Measurements from ENCODE around the gene RAPGEF4. TPM values are rescaled to one million over a fixed set of nuclear protein-coding genes. Genes with fewer than 3 reads are reported as not detected.
A peak's percentile ranks its signal among the peaks of the same experiment; 100 is the strongest.

RAPGEF4 gene
- total and polyA plus RNA-seq, 7 donors, result 0.23 to 7.6 (median 4.2) TPM

DNA sequence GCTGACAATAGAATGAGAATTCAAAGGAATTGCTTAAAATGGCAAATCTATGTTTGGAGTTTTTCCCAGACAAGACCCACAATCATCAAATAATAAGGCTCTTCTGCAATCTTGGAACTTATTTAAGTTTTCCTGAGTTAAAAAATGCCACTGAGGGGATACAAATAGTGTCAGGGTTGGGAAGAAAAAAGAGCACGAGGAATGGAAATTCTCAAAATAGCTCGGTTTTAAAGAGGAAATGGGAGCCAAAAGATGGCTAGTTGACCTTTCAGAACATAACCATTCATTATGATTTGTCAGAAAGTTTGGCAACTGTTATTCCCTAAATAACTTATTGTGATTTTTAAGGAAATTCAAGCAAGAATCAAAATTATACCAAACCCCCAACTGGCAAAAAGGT lies 127.7 kb downstream of the RAPGEF4 start:
- Histone ChIP-seq H3K27me3 (no peaks in the 10 kb centered on the region), H3K4me1 (peaks cover 0 to 10% (median 4%) of the 10 kb centered on the region in 4 donors), H3K4me3 (no peak overlapping the region), H3K27ac (no peak overlapping the region), H3K36me3 (no peaks in the 10 kb centered on the region), H3K9me3 (no peaks in the 10 kb centered on the region)
- no peak for DNase-seq
- intact Hi-C loops (cut with DNase I), result loop anchor here (5.0 kb wide), 1 partner anchor 56 kb away; no protein-coding TSS in a partner anchor
- 57 to 58% methylated on average over 2 of the region's 2 CpGs for WGBS, 2 donors
- TF ChIP-seq, protein P1, sequence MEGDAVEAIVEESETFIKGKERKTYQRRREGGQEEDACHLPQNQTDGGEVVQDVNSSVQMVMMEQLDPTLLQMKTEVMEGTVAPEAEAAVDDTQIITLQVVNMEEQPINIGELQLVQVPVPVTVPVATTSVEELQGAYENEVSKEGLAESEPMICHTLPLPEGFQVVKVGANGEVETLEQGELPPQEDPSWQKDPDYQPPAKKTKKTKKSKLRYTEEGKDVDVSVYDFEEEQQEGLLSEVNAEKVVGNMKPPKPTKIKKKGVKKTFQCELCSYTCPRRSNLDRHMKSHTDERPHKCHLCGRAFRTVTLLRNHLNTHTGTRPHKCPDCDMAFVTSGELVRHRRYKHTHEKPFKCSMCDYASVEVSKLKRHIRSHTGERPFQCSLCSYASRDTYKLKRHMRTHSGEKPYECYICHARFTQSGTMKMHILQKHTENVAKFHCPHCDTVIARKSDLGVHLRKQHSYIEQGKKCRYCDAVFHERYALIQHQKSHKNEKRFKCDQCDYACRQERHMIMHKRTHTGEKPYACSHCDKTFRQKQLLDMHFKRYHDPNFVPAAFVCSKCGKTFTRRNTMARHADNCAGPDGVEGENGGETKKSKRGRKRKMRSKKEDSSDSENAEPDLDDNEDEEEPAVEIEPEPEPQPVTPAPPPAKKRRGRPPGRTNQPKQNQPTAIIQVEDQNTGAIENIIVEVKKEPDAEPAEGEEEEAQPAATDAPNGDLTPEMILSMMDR (IDR thresholded peaks at IDR 0.05), result no peak
- no peak for TF ChIP-seq POLR2A (IDR thresholded peaks at IDR 0.05)
- no peak for TF ChIP-seq EP300 (IDR thresholded peaks at IDR 0.05)
- TF ChIP-seq POLR2AphosphoS5 (IDR thresholded peaks at IDR 0.05), result no peak

DNA sequence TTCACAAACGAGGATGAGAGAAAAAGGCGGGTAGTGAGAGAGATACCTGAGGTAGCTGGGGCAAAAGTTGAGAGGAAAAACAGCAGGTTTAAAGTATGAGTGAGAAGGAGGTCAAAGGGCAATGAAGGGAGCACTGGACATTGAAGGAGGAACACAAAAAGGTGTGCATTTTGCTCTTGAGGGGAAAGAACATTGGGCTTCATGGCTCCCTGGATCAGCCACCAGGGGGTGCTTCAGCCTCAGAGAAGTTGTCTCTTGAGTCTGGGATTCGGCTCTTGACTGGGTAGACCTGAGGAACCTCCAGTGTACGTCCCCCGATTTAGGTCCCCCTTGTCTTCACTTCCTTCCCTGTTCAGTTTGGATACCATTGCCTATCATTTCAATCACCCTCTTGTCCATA lies 128.5 kb downstream of the RAPGEF4 start:
- WGBS, 2 donors, result 27 to 51% methylated on average over 5 of the region's 5 CpGs
- peaks cover 0 to 10% (median 4%) of the 10 kb centered on the region in 4 donors for H3K4me1 ChIP-seq
- TF ChIP-seq POLR2AphosphoS5 (IDR thresholded peaks at IDR 0.05), result no peak
- no peak for TF ChIP-seq POLR2A (IDR thresholded peaks at IDR 0.05)
- TF ChIP-seq, protein P1 (IDR thresholded peaks at IDR 0.05), result peak; percentile 54 to 72 (median 60)
- TF ChIP-seq EP300 (IDR thresholded peaks at IDR 0.05), result no peak
- no peaks in the 10 kb centered on the region for H3K9me3 ChIP-seq
- H3K27me3 ChIP-seq, result no peaks in the 10 kb centered on the region
- no peak overlapping the region for H3K27ac ChIP-seq
- no peak overlapping the region for H3K4me3 ChIP-seq
- DNase-seq, result peak; percentile 69
- no peaks in the 10 kb centered on the region for H3K36me3 ChIP-seq
- intact Hi-C loops (cut with DNase I), result loop anchor here (1.0 to 5.0 kb wide), 2 partner anchors 57 to 68 kb away; no protein-coding TSS in a partner anchor

DNA sequence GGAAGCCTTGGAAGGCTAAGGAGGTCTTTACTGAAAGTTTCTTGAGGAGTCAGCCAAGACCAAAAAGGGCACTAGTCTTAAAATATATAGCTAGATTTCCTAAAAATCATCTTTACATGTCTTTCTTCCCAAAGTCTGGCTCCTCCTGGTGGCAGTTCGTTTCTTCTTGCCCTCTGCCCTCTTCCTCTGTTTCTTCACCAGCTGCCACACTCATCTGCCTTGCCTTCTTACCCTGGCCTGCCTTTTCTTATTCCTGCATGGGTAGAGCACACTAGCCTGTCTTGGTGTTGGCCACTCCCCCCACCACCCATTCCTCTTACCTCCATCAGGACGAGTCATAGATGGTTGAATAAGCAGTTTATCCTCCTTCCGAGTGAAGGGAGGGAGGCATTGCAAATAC lies 129.8 kb downstream of the RAPGEF4 start:
- TF ChIP-seq POLR2A (IDR thresholded peaks at IDR 0.05) (no peak), EP300 (IDR thresholded peaks at IDR 0.05) (no peak), POLR2AphosphoS5 (IDR thresholded peaks at IDR 0.05) (no peak)
- TF ChIP-seq, protein P1 (IDR thresholded peaks at IDR 0.05), result no peak
- Histone ChIP-seq H3K27me3 (no peaks in the 10 kb centered on the region), H3K4me3 (no peak overlapping the region), H3K4me1 (peaks cover 0 to 2% (median 0%) of the 10 kb centered on the region in 4 donors), H3K9me3 (no peaks in the 10 kb centered on the region), H3K36me3 (no peaks in the 10 kb centered on the region), H3K27ac (no peak overlapping the region)
- intact Hi-C loops (cut with DNase I), result no loop called here
- DNase-seq, result no peak
- WGBS, 2 donors, result 51 to 84% methylated on average over 3 of the region's 3 CpGs

DNA sequence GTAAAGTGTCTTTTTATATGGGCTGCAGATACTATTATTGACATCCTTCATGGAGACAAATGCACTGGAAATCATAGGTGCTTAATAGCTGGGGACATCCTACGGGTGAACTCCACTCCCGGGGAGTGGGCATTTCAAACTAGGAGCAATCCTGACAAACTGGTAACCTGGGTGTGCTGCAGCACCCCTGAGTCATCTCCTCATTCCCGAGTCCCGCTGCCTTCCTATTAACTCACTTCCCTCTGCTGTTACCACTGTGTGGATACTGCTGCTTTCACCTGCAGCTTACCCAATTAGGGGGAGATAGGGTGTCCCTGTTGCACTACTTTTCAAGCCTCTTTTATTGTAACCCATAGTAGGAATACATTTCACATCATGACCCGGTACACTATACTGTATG lies 134.2 kb downstream of the RAPGEF4 start:
- WGBS, 2 donors, result 87 to 94% methylated on average over 5 of the region's 5 CpGs
- no peak for DNase-seq
- H3K36me3 ChIP-seq, result no peaks in the 10 kb centered on the region
- no peaks in the 10 kb centered on the region for H3K9me3 ChIP-seq
- H3K4me1 ChIP-seq, result no peaks in the 10 kb centered on the region
- TF ChIP-seq POLR2AphosphoS5 (IDR thresholded peaks at IDR 0.05), result no peak
- TF ChIP-seq POLR2A (IDR thresholded peaks at IDR 0.05), result no peak
- no peak for TF ChIP-seq EP300 (IDR thresholded peaks at IDR 0.05)
- TF ChIP-seq, protein P1 (IDR thresholded peaks at IDR 0.05), result no peak
- no peak overlapping the region for H3K4me3 ChIP-seq
- intact Hi-C loops (cut with DNase I), result no loop called here
- H3K27me3 ChIP-seq, result no peaks in the 10 kb centered on the region
- H3K27ac ChIP-seq, result no peak overlapping the region

DNA sequence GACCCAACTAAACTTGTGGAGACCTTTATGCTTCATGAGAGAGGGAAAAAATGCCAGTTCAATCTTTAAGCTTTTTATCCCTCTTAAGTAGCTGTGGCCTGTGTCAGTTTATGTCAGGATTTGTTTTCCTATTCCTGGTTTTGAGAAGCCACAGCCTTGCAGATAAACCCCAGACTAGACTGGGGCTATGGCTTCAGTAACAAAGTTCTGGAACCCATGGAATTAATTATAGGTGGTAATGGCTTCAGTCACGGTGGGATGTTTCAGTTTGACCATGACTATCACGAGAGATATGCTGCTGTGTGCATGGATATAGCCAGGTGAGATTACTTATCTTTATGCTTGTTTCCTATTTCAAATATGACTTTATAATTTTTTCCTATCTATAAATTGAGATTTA lies 134.8 kb downstream of the RAPGEF4 start:
- intact Hi-C loops (cut with DNase I), result no loop called here
- H3K9me3 ChIP-seq, result no peaks in the 10 kb centered on the region
- no peak for DNase-seq
- no peaks in the 10 kb centered on the region for H3K4me1 ChIP-seq
- 89 to 93% methylated on average over 2 of the region's 2 CpGs for WGBS, 2 donors
- H3K36me3 ChIP-seq, result no peaks in the 10 kb centered on the region
- no peak overlapping the region for H3K27ac ChIP-seq
- no peak overlapping the region for H3K4me3 ChIP-seq
- TF ChIP-seq POLR2AphosphoS5 (IDR thresholded peaks at IDR 0.05), result no peak
- TF ChIP-seq, protein P1 (IDR thresholded peaks at IDR 0.05), result no peak
- no peaks in the 10 kb centered on the region for H3K27me3 ChIP-seq

All from sigmoid colon (tissue), 7 donors.